ENCODE results near the gene RAET1L. TPM values are rescaled to one million over a fixed set of nuclear protein-coding genes. Genes with fewer than 3 reads are reported as not detected.
A peak's percentile ranks its signal among the peaks of the same experiment; 100 is the strongest.

RAET1L gene
- total RNA-seq, 2 donors from 2014 or later, result not detected

DNA sequence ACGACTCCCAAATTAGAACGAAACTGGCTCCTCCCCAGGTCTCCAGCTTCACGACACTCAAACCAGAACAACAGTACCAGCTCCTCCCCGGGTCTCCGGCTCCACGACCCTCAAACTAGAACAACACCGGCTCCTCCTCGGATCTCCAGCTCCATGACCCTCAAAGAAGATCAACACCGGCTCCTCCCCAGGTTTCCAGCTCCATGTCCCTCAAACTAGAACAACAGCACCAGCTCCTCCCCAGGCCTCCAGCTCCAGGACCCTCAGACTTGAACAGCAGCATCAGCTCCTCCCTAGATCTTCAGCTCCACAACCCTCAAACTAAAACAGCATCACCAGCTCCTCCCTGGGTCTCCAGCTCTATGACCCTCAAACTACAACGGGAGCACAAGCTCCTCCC lies 29.8 kb upstream of the RAET1L start:
- no peaks in the 10 kb centered on the region for H3K9me3 Mint-ChIP-seq
- ATAC-seq, result no peak
- no peak for DNase-seq (ENCODE audit: low spot score in 2 of 2)
- no peak overlapping the region for H3K27ac Mint-ChIP-seq
- peaks cover 0 to 9% of the 10 kb centered on the region in 2 donors for H3K36me3 Mint-ChIP-seq

- DNase-seq (ENCODE audit: low spot score in 2 of 2) (no peak), ATAC-seq (no peak)
- H3K9me3 Mint-ChIP-seq, result no peaks in the 10 kb centered on the region
- H3K36me3 Mint-ChIP-seq, result peaks cover 0 to 9% of the 10 kb centered on the region in 2 donors
- no peak overlapping the region for H3K27ac Mint-ChIP-seq
Observed at GRCh38 chr6:150053450-150053849, 28.1 kb upstream of the RAET1L start.

DNA sequence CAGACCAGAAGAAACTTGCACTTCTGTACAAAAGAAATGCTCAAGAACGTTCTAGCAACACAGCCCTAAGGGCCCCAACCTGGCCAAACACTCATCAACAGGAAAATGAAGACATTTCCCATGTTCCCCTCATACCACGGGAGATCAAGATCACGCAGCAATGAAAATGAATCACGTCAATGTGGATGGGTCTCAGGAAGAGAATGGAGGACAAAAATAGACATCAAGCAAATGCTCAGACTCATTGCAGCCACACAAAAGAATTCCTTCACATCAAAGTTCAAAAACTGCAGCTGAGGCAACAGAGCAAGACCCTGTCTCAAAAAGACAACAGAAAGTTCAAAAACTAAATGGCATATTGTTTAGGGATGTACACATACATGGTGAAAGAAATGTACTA lies 25.5 kb upstream of the RAET1L start:
- peaks cover 0 to 9% of the 10 kb centered on the region in 2 donors for H3K36me3 Mint-ChIP-seq
- no peak for ATAC-seq
- H3K27ac Mint-ChIP-seq, result no peak overlapping the region
- DNase-seq (ENCODE audit: low spot score in 2 of 2), result no peak
- no peaks in the 10 kb centered on the region for H3K9me3 Mint-ChIP-seq

DNA sequence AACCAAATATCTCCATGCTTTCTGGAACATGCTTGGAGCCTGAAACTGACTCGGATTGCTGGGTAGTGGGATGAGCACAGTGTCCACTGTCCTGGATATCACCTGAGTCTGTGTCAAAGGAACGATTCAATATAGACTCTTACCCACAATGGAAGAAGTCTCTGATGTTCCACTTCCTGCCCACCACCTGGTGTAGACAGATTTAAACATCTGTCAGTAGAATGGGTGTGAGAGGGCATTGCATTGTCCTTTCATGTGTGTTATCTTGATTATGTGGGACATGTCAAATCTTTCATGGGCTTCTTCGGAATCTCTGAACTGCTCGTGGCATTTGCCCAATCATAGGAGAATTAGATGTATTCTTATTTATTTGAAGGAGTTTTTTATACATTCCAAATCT lies 22.8 kb upstream of the RAET1L start:
- DNase-seq (ENCODE audit: low spot score in 2 of 2) (no peak), ATAC-seq (no peak)
- H3K9me3 Mint-ChIP-seq, result no peaks in the 10 kb centered on the region

GRCh38 chr6:150046943-150047342 lies 21.6 kb upstream of the RAET1L start:
- H3K36me3 Mint-ChIP-seq, result no peaks in the 10 kb centered on the region
- no peaks in the 10 kb centered on the region for H3K9me3 Mint-ChIP-seq
- H3K27ac Mint-ChIP-seq, result no peak overlapping the region
- ATAC-seq (no peak), DNase-seq (ENCODE audit: low spot score in 2 of 2) (no peak)

More for the DNA sequence above, 22.8 kb upstream of the RAET1L start:
- Mint-ChIP-seq H3K36me3 (no peaks in the 10 kb centered on the region), H3K27ac (no peak overlapping the region)

DNA sequence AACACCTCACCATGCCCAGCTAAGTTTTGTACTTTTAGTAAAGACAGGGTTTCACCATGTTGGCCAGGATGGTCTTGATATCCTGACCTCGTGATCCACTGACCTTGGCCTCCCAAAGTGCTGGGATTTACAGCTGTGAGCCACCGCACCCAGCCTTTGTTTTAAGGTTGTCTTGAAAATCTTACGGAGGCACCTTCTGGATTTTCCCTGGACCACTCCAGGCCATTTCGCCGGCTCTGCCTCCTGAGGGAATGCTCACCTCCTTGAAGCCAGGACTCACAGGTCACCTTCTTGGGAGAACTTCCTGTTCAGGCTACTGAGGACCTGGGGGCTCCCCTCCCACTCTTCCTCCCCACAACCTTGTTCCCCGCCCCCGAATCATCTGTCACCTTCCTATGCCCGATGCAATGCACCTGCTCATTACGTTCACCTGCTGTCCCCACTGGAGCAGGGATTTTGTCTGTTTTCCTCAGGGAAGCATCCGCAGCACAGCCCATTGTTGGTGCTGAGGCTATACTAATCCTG lies 19.4 kb upstream of the RAET1L start:
- Mint-ChIP-seq H3K27ac (no peak overlapping the region), H3K36me3 (no peaks in the 10 kb centered on the region), H3K9me3 (no peaks in the 10 kb centered on the region)
- ATAC-seq, result no peak
- no peak for DNase-seq (ENCODE audit: low spot score in 2 of 2)

DNA sequence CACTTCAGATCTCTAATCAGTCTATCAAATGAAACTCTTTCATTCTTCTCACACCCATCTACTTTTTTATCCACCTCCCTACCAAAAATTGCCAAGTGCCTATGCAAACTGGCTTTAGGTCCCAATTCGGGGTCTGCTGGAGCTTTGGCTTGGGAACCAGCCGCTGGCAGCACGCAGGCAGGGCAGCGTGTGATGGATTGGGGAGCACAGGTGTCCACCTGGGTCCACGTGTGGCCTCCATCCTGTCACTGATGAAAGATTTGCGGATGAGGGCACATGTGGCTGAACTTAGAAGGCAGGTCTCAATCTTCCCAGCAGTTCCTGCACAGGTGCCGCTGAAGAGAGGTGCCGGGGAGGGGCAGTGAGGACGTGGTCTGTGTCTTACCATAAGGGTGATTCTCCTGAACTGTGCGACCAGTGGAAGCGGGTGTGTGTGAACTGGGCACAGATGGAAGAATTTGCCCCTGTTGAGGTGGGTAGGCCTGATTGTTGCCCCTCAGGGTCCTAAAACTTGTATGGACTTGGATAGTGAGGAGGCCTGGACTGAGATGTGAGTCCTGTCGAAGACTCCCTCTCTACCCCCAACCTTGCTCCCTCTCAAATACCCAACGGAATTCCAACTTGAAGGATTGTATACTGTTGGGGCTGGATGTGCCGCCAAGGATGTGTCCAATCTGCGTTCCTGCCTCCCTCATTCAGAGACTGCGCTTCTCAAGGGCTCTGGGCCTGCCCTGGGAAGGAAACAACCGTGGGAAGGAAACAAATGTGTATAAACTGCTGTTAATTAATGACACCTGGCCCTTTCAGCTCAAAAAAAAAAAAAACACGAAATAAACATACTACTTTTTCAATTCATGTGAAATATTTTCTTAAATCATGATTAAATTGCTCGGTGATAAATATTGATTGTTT lies 18.4 kb upstream of the RAET1L start:
- Mint-ChIP-seq H3K9me3 (no peaks in the 10 kb centered on the region), H3K36me3 (no peaks in the 10 kb centered on the region), H3K27ac (no peak overlapping the region)
- ATAC-seq, result no peak
- DNase-seq (ENCODE audit: low spot score in 2 of 2), result no peak

GRCh38 chr6:150043096-150043495 lies 17.8 kb upstream of the RAET1L start:
- DNase-seq (ENCODE audit: low spot score in 2 of 2) (no peak), ATAC-seq (no peak)
- no peak overlapping the region for H3K27ac Mint-ChIP-seq
- H3K36me3 Mint-ChIP-seq, result no peaks in the 10 kb centered on the region
- H3K9me3 Mint-ChIP-seq, result no peaks in the 10 kb centered on the region

DNA sequence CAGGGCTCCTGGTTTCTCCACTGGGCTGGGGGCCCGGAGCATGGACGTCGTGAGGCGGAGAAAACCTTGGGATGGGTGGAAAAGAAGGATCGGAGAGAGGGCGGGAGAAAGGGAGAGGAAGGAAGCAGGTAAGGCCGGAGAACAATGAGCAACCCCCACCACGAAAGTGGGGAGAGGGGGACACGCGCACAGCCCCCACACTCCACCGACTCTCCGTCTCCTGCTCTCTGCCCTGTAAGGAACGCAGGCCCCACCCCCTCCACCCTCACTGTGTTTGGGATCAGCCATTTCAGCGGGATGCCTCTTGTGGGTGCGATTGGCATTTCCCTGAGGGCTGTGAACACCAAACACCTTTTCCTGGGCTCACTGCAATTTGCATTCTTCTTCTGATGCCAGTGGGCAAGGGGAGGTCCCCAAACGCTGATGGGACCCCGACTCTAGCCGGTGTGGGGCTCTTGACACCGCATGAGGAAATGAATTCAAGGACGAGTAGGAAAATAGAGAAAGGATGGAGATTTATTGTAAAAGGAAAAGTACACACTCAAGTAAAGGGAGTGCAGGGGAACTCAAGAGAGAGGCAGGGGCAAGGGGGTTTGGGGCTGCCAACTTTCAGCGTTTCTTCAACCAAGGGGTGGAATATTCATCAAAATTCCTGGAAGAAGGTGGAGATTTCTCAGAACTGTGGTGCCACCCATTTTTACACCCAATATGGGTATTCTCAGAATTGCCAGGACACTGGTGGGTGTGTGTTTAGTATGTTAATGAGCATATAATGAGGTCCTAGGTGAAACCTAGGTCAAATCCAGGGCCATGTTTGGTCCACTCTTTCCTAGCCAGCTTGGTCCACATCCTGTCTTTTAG lies 13.1 kb upstream of the RAET1L start:
- H3K27ac Mint-ChIP-seq, result no peak overlapping the region
- DNase-seq (ENCODE audit: low spot score in 2 of 2), result no peak
- H3K36me3 Mint-ChIP-seq, result peaks cover 6 to 7% of the 10 kb centered on the region in 2 donors
- ATAC-seq, result no peak
- H3K9me3 Mint-ChIP-seq, result no peaks in the 10 kb centered on the region

GRCh38 chr6:150037526-150038201 lies 12.3 kb upstream of the RAET1L start:
- ATAC-seq (peak; percentile 37 to 83), DNase-seq (ENCODE audit: low spot score in 2 of 2) (peak in 1 of 2 donors; percentile 17)
- Mint-ChIP-seq H3K36me3 (peaks cover 6 to 7% of the 10 kb centered on the region in 2 donors), H3K9me3 (no peaks in the 10 kb centered on the region), H3K27ac (no peak overlapping the region)

DNA sequence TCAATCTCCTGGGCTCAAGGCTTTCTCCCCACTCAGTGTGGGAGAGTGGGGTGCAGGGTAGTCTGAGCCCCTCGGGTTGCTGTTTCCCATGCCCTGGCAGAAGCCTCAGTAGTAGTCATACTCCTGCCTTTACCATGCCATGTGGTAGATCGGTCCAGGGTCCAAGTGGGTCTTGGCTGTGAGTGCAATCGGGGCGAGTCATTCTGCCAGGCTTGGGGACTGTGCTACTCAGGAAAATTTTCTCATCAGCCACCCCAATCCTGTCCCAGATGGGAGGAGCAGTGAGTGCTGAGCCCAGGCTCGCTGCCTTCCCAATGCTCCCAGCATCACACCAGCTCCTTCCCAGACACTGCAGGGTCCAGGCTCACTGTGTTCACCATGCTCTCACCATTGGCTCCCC lies 10.7 kb upstream of the RAET1L start:
- Mint-ChIP-seq H3K9me3 (no peaks in the 10 kb centered on the region), H3K27ac (no peak overlapping the region), H3K36me3 (peaks cover 6 to 7% of the 10 kb centered on the region in 2 donors)
- ATAC-seq (no peak), DNase-seq (ENCODE audit: low spot score in 2 of 2) (no peak)

GRCh38 chr6:150033207-150033771 lies 8.0 kb upstream of the RAET1L start:
- Mint-ChIP-seq H3K9me3 (no peaks in the 10 kb centered on the region), H3K36me3 (peaks cover 6 to 7% of the 10 kb centered on the region in 2 donors), H3K27ac (no peak overlapping the region)
- DNase-seq (ENCODE audit: low spot score in 2 of 2), result no peak
- peak in 1 of 2 donors; percentile 31 for ATAC-seq

DNA sequence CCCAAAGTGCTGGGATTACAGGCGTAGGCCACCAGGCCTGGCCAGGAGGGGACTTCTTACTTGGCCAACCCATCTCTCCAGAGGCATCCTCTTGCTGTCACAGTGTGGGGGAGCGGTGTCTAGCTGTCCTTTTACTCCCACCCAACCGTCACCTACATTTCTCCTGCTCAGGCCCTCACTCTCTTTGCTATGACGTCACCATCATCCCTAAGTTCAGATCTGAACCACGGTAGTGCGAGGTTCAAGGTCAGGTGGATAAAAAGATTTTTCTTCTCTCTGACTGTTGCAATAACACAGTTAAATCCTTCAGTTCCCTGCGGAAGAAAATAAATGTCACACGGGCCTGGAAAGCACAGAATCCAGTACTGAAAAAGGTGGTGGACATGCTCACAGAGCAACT lies 7.3 kb upstream of the RAET1L start:
- Mint-ChIP-seq H3K9me3 (no peaks in the 10 kb centered on the region), H3K36me3 (peaks cover 6 to 7% of the 10 kb centered on the region in 2 donors), H3K27ac (no peak overlapping the region)
- DNase-seq (ENCODE audit: low spot score in 2 of 2) (no peak), ATAC-seq (no peak)

DNA sequence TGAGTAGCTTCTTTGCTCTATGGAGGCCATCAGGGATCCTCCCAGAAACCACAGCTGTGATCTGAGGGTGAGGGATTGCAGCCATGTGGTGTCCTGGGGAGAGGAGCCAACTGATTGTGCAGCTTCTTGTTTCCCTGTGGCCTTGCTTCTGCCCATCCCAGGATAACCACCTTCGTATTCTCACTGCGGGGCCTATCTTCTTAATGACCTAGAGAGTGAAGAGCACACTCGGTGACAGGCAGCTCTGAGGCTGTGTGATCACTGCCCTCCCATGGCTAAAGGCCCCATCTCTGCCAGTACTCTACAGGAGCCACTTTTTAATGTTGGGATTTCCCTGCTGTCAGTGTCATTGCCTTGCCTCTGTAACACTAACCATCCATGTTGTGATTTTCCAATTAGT lies 5.3 kb upstream of the RAET1L start:
- ATAC-seq (no peak), DNase-seq (ENCODE audit: low spot score in 2 of 2) (no peak)
- no peak overlapping the region for H3K27ac Mint-ChIP-seq
- no peaks in the 10 kb centered on the region for H3K36me3 Mint-ChIP-seq
- H3K9me3 Mint-ChIP-seq, result no peaks in the 10 kb centered on the region

GRCh38 chr6:150029749-150030148 lies 4.4 kb upstream of the RAET1L start:
- Mint-ChIP-seq H3K36me3 (no peaks in the 10 kb centered on the region), H3K9me3 (no peaks in the 10 kb centered on the region), H3K27ac (no peak overlapping the region)
- DNase-seq (ENCODE audit: low spot score in 2 of 2), result no peak
- ATAC-seq, result no peak

- no peak overlapping the region for H3K27ac Mint-ChIP-seq
- ATAC-seq, result no peak
Observed at GRCh38 chr6:150029276-150029675, 3.9 kb upstream of the RAET1L start.

More at GRCh38 chr6:150029276-150029675, 3.9 kb upstream of the RAET1L start:
- H3K9me3 Mint-ChIP-seq, result no peaks in the 10 kb centered on the region
- no peak for DNase-seq (ENCODE audit: low spot score in 2 of 2)
- H3K36me3 Mint-ChIP-seq, result no peaks in the 10 kb centered on the region

Data from activated naive CD4-positive, alpha-beta T cell treated with anti-CD3 and anti-CD28 coated beads, Interleukin-2, amount 50 U/mL, for 72 hours (primary cell).